Prostate gland (tissue), 2 donors: ENCODE data around the gene RAB4B.
A peak's percentile ranks its signal among the peaks of the same experiment; 100 is the strongest.
"Not testable (repeated sequence)": the region's sequence is repeated elsewhere in the genome, so short reads cannot be mapped to it uniquely, and the experiment has no call there.

Source experiments
- CTCF ChIP-seq, 4 experiments: fragments of 200-600 bp in 2 of 4; fragments of 450-650 bp in 2 of 4; sonication (generic) in 2 of 4; IDR thresholded peaks; 1 replicate in 3 of 4; 2 replicates in 1 of 4; pipeline ENCODE4 v1.5.1; 2016 to 2019; ENCODE audit warnings: antibody characterized with exemption in 4 of 4, mild to moderate bottlenecking in 2 of 4, moderate library complexity in 2 of 4
- POLR2A ChIP-seq: fragments of 450-650 bp; IDR thresholded peaks from one replicate; pipeline ENCODE4 v1.6.1; 2016; ENCODE audit warnings: antibody characterized with exemption, mild to moderate bottlenecking
- POLR2AphosphoS5 ChIP-seq: sonication (generic); formaldehyde crosslinking; IDR thresholded peaks from one replicate; pipeline ENCODE4 v1.6.1; 2017; ENCODE audit warnings: antibody characterized with exemption

- TF ChIP-seq CTCF (IDR thresholded peaks at IDR 0.05); POLR2A: not testable (repeated sequence)
- TF ChIP-seq POLR2AphosphoS5: peak; percentile 79
Measured at GRCh38 chr19:40822704-40823553, 44.9 kb downstream of the RAB4B start.
